HG03457 (cell line): ENCODE data around the gene SGCE.

Source experiments
- ATAC-seq: cut with Tn5 transposase; IDR thresholded peaks from one replicate; pipeline ENCODE4 v1.9.1; 2021; ENCODE audit warnings: moderate number of reproducible peaks; ENCODE audit not compliant: unreplicated experiment

The SGCE gene

GRCh38 chr7:94576316-94576715 lies 79.6 kb downstream of the SGCE start:
- no peak for ATAC-seq

GRCh38 chr7:94575646-94576045 lies 80.3 kb downstream of the SGCE start:
- no peak for ATAC-seq

- ATAC-seq = no peak
These were observed 84.1 kb downstream of the SGCE start for GRCh38 chr7:94571816-94572215.

GRCh38 chr7:94567396-94567795 lies 88.5 kb downstream of the SGCE start:
- ATAC-seq = no peak

- ATAC-seq = no peak
These were observed 90.6 kb downstream of the SGCE start for GRCh38 chr7:94565247-94565894.

- no peak for ATAC-seq
These were observed 93.4 kb downstream of the SGCE start for GRCh38 chr7:94562525-94562924.

GRCh38 chr7:94561841-94562514 lies 94.0 kb downstream of the SGCE start:
- ATAC-seq = no peak

GRCh38 chr7:94559972-94560371 lies 96.0 kb downstream of the SGCE start:
- no peak for ATAC-seq

GRCh38 chr7:94557215-94557614 lies 98.7 kb downstream of the SGCE start:
- ATAC-seq = no peak

- ATAC-seq = no peak
These were observed 99.9 kb downstream of the SGCE start for GRCh38 chr7:94556028-94556427.

- no peak for ATAC-seq
These were observed 108.8 kb downstream of the SGCE start for GRCh38 chr7:94547126-94547525.

GRCh38 chr7:94540428-94540827 lies 115.5 kb downstream of the SGCE start:
- ATAC-seq = no peak
